Thyroid gland (tissue), 4 donors: Measurements from ENCODE around the gene LTBR. TPM values are rescaled to one million over a fixed set of nuclear protein-coding genes. Genes with fewer than 3 reads are reported as not detected.
A peak's percentile ranks its signal among the peaks of the same experiment; 100 is the strongest.
"Not testable (repeated sequence)": the region's sequence is repeated elsewhere in the genome, so short reads cannot be mapped to it uniquely, and the experiment has no call there.

Experiments used
- DNase-seq, 2 donors: peaks; one replicate each; pipeline ENCODE4 v3.0.0-alpha.2; 2019
- H3K27ac ChIP-seq, 3 donors: fragments of 200-600 bp; sonication (generic); 1 replicate in 2 of 3; 2 replicates in 1 of 3; pipeline ENCODE4 v1.5.1; 2016 to 2019; ENCODE audit warnings: mild to moderate bottlenecking in 1 of 3, moderate library complexity in 1 of 3
- H3K27me3 ChIP-seq: fragments of 200-600 bp; sonication (generic); one replicate; pipeline ENCODE4 v1.5.1; 2019
- H3K36me3 ChIP-seq, 2 donors: fragments of 200-600 bp; sonication (generic); one replicate each; pipeline ENCODE4 v1.5.1; 2016 to 2019
- H3K4me1 ChIP-seq, 2 donors: fragments of 200-600 bp; sonication (generic); one replicate each; pipeline ENCODE4 v1.5.1; 2017 to 2019
- H3K4me3 ChIP-seq, 3 donors: fragments of 200-600 bp; sonication (generic); replicated peaks in 1 of 3; 1 replicate in 2 of 3; 2 replicates in 1 of 3; pipeline ENCODE4 v1.5.1; 2016; ENCODE audit warnings: mild to moderate bottlenecking in 1 of 3
- H3K9me3 ChIP-seq: fragments of 200-600 bp; sonication (generic); one replicate; pipeline ENCODE4 v1.5.1; 2017
- CTCF ChIP-seq, 6 experiments: fragments of 200-600 bp in 3 of 6; fragments of 450-650 bp in 3 of 6; sonication (generic) in 3 of 6; IDR thresholded peaks; one replicate each; pipeline ENCODE4 v1.5.1; 2016 to 2019; ENCODE audit warnings: antibody characterized with exemption in 6 of 6, mild to moderate bottlenecking in 2 of 6, inconsistent platforms in 1 of 6, moderate library complexity in 1 of 6
- POLR2A ChIP-seq, 2 donors: fragments of 450-650 bp; IDR thresholded peaks; one replicate each; pipeline ENCODE4 v1.6.1; 2017; ENCODE audit warnings: antibody characterized with exemption in 2 of 2, mild to moderate bottlenecking in 2 of 2, moderate library complexity in 1 of 2
- WGBS, 2 donors: methylation state at CpG; one replicate each; pipeline ENCODE4 v1.1.5; 2017; 5-methylcytosine and 5-hydroxymethylcytosine counted together
- intact Hi-C: fragments of 100-400 bp; cut with DNase I; formaldehyde crosslinking; loops from one replicate; pipeline ENCODE4 v1.15.1; 2023
- total RNA-seq, 4 donors: library from RNA; depleted of rRNA; stranded (reverse); fragments of >200 nt; gene quantifications; one replicate each; pipeline ENCODE4 v1.2.3, GENCODE V29; 2016

LTBR gene
- total RNA-seq, 4 donors from 2014 or later, result 152 to 215 (median 178) TPM

- intact Hi-C loops, result loop anchor here (2.0 kb wide), 1 partner anchor 112 kb away; no protein-coding TSS in a partner anchor
- Histone ChIP-seq H3K4me1 (peaks cover 19 to 30% of the 10 kb centered on the region in 2 donors), H3K4me3 (no peak overlapping the region), H3K9me3 (no peaks in the 10 kb centered on the region), H3K36me3 (no peaks in the 10 kb centered on the region), H3K27me3 (no peaks in the 10 kb centered on the region), H3K27ac (peak overlapping the region; percentile 48 to 82 (median 64))
- no peak for TF ChIP-seq CTCF (IDR thresholded peaks at IDR 0.05)
- no peak for TF ChIP-seq POLR2A (IDR thresholded peaks at IDR 0.05)
- DNase-seq, result no peak
- 79 to 87% methylated on average over 8 of the region's 8 CpGs for WGBS, 2 donors
Measured at GRCh38 chr12:6424866-6425265, 40.9 kb downstream of the LTBR start.

- peak overlapping the region; percentile 68 to 79 (median 70) for H3K27ac ChIP-seq
- TF ChIP-seq CTCF (IDR thresholded peaks at IDR 0.05) (no peak), POLR2A (IDR thresholded peaks at IDR 0.05) (no peak)
Measured at GRCh38 chr12:6425590-6426531, 41.9 kb downstream of the LTBR start.

GRCh38 chr12:6426882-6427671 lies 43.1 kb downstream of the LTBR start:
- Histone ChIP-seq H3K4me3 (no peak overlapping the region), H3K9me3 (no peaks in the 10 kb centered on the region), H3K4me1 (peaks cover 37 to 50% of the 10 kb centered on the region in 2 donors), H3K36me3 (no peaks in the 10 kb centered on the region), H3K27me3 (no peaks in the 10 kb centered on the region), H3K27ac (peak overlapping the region; percentile 68 to 79 (median 70))
- 58 to 59% methylated on average over 14 of the region's 14 CpGs for WGBS, 2 donors
- intact Hi-C loops, result no loop called here
- peak; percentile 86 to 87 for DNase-seq
- TF ChIP-seq CTCF (IDR thresholded peaks at IDR 0.05), result no peak
- peak in 1 of 2 donors; percentile 22 for TF ChIP-seq POLR2A (IDR thresholded peaks at IDR 0.05)

More at GRCh38 chr12:6425590-6426531, 41.9 kb downstream of the LTBR start:
- Histone ChIP-seq H3K4me1 (peaks cover 25 to 38% of the 10 kb centered on the region in 2 donors), H3K9me3 (no peaks in the 10 kb centered on the region), H3K4me3 (no peak overlapping the region), H3K27me3 (no peaks in the 10 kb centered on the region), H3K36me3 (no peaks in the 10 kb centered on the region)
- WGBS, 2 donors, result 74% methylated on average over 22 to 23 of the region's 23 CpGs
- DNase-seq, result peak; percentile 84 to 85
- intact Hi-C loops, result loop anchor here (2.0 kb wide), 1 partner anchor 111 kb away; no protein-coding TSS in a partner anchor

GRCh38 chr12:6427796-6428195 lies 43.8 kb downstream of the LTBR start:
- H3K9me3 ChIP-seq, H3K36me3 ChIP-seq, H3K27me3 ChIP-seq, intact Hi-C loops, H3K4me3 ChIP-seq: not testable (repeated sequence)
- Histone ChIP-seq H3K27ac (peak overlapping the region in 1 of 3 donors; percentile 79), H3K4me1 (peaks cover 45 to 57% of the 10 kb centered on the region in 2 donors)
- WGBS, 2 donors, result 95 to 96% methylated on average over 10 of the region's 10 CpGs
- peak in 1 of 2 donors; percentile 2 for DNase-seq

- peaks cover 45 to 60% of the 10 kb centered on the region in 2 donors for H3K4me1 ChIP-seq
- no peaks in the 10 kb centered on the region for H3K36me3 ChIP-seq
- no peak overlapping the region for H3K4me3 ChIP-seq
- no peaks in the 10 kb centered on the region for H3K9me3 ChIP-seq
- WGBS, 2 donors, result 92% methylated on average over 3 of the region's 3 CpGs
- DNase-seq, result no peak
- H3K27me3 ChIP-seq, result no peaks in the 10 kb centered on the region
- intact Hi-C loops, result no loop called here
- TF ChIP-seq CTCF (IDR thresholded peaks at IDR 0.05), result no peak
- TF ChIP-seq POLR2A (IDR thresholded peaks at IDR 0.05), result no peak
- no peak overlapping the region for H3K27ac ChIP-seq
Measured at GRCh38 chr12:6428326-6428725, 44.4 kb downstream of the LTBR start.
